GM21390 (cell line): ENCODE measurements around the gene PLPP6.
"Not testable (repeated sequence)": the region's sequence is repeated elsewhere in the genome, so short reads cannot be mapped to it uniquely, and the experiment has no call there.

ENCODE experiments used
- ATAC-seq: cut with Tn5 transposase; IDR thresholded peaks from one replicate; pipeline ENCODE4 v1.9.1; 2021; ENCODE audit not compliant: unreplicated experiment

PLPP6 gene

GRCh38 chr9:4662108-4662988, at the start of gene PLPP6:
TSS of gene PLPP6 (plus strand) at chr9:4662294. CDS start at chr9:4662376, 82 bp downstream.
- peak; percentile 83 for ATAC-seq

- no peak for ATAC-seq
These were observed 47.5 kb upstream of the PLPP6 start for GRCh38 chr9:4614627-4615026.

GRCh38 chr9:4615251-4615650, 46.8 kb upstream of the PLPP6 start:
- no peak for ATAC-seq

- no peak for ATAC-seq
These were observed 46.3 kb upstream of the PLPP6 start for GRCh38 chr9:4615778-4616177.

- ATAC-seq, result no peak
These were observed 44.3 kb upstream of the PLPP6 start for GRCh38 chr9:4617752-4618151.

- ATAC-seq, result no peak
These were observed 43.4 kb upstream of the PLPP6 start for GRCh38 chr9:4618700-4619099.

- ATAC-seq, result no peak
These were observed 41.9 kb upstream of the PLPP6 start for GRCh38 chr9:4620057-4620765.

GRCh38 chr9:4620881-4621555, 41.1 kb upstream of the PLPP6 start:
- no peak for ATAC-seq

GRCh38 chr9:4622016-4622415, 40.1 kb upstream of the PLPP6 start:
- ATAC-seq, result no peak

GRCh38 chr9:4630836-4631235, 31.3 kb upstream of the PLPP6 start:
- ATAC-seq, result no peak

GRCh38 chr9:4638968-4639367, 23.1 kb upstream of the PLPP6 start:
- ATAC-seq, result no peak

- ATAC-seq, result no peak
These were observed 22.7 kb upstream of the PLPP6 start for GRCh38 chr9:4639420-4639819.

- no peak for ATAC-seq
These were observed 22.1 kb upstream of the PLPP6 start for GRCh38 chr9:4640027-4640426.

GRCh38 chr9:4642351-4642750, 19.7 kb upstream of the PLPP6 start:
- ATAC-seq, result no peak

GRCh38 chr9:4654084-4654483, 8.0 kb upstream of the PLPP6 start:
- ATAC-seq, result no peak

GRCh38 chr9:4654538-4654937, 7.6 kb upstream of the PLPP6 start:
- ATAC-seq, result no peak

- ATAC-seq, result not testable (repeated sequence)
These were observed 5.9 kb upstream of the PLPP6 start for GRCh38 chr9:4656196-4656595.

- no peak for ATAC-seq
These were observed 5.5 kb upstream of the PLPP6 start for GRCh38 chr9:4656621-4657020.

GRCh38 chr9:4657426-4658159, 4.5 kb upstream of the PLPP6 start:
- no peak for ATAC-seq

GRCh38 chr9:4660665-4661064, 1.4 kb upstream of the PLPP6 start:
- not testable (repeated sequence) for ATAC-seq

- ATAC-seq, result no peak
These were observed 929 bp upstream of the PLPP6 start for GRCh38 chr9:4661165-4661564.
